ENCODE measurements around the gene ARHGAP21. TPM values are rescaled to one million over a fixed set of nuclear protein-coding genes. Genes with fewer than 3 reads are reported as not detected.

Gene ARHGAP21
- total RNA-seq, 2 experiments from 2014 or later = 18.8 to 19.8 TPM

DNA sequence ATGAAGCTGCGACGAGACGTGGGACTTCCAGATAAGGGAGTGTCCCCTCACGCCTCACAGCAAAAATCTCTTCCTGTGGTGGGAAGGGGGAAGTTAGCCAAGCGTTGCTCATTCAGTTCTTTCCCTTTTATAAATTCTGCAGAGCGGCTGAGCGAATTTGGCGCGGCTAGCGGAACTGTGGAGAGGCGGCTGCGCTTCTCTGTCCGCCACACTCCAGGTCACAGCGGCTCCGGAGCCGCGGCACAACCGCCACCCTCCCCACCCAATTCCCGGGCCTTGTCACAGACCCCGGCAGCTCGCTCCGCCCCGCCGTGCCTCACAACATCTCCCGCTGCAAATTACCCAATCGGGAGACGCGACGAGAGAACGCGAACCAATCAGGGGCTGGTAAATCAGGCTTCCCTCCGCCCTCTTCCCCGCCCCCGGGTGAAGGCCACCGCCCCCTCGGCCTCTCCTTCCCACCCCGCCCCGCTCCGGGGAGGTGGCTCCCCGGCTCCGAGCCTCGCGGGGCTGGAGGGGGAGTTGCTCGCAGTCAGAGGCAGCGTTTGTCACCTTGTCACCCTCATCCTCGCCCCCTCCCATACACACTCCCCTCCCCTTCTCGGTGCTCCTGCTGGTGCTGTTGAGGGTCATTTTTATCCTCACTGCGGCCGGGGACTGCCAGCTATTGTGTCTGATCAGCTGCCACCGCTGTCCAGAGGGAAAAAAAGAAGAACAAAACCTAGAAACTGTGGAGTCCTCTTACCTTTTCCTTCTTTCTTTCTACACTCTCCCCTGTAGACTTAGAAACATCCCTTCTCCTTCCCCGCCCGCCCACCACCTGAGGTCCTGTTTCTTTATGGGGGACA, 918 bp upstream of the ARHGAP21 start:
- ATAC-seq (peak; percentile 91), DNase-seq (peak; percentile 97)
- intact Hi-C loops (cut with micrococcal nuclease) = loop anchor here (5.0 to 10.0 kb wide), 2 partner anchors 82 to 290 kb away; partner anchors contain the start of genes ENKUR and THNSL1
- TF ChIP-seq, protein P1, sequence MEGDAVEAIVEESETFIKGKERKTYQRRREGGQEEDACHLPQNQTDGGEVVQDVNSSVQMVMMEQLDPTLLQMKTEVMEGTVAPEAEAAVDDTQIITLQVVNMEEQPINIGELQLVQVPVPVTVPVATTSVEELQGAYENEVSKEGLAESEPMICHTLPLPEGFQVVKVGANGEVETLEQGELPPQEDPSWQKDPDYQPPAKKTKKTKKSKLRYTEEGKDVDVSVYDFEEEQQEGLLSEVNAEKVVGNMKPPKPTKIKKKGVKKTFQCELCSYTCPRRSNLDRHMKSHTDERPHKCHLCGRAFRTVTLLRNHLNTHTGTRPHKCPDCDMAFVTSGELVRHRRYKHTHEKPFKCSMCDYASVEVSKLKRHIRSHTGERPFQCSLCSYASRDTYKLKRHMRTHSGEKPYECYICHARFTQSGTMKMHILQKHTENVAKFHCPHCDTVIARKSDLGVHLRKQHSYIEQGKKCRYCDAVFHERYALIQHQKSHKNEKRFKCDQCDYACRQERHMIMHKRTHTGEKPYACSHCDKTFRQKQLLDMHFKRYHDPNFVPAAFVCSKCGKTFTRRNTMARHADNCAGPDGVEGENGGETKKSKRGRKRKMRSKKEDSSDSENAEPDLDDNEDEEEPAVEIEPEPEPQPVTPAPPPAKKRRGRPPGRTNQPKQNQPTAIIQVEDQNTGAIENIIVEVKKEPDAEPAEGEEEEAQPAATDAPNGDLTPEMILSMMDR (IDR thresholded peaks at IDR 0.05) = no peak
- ChIA-PET CTCF (interaction anchor here (0.7 to 1.5 kb wide), 4 partner anchors 14 to 356 kb away, joined by 3 to 4 read pairs (median 3); no protein-coding TSS in a partner anchor), POLR2A (interaction anchor here (1.8 kb wide), 1 partner anchor 171 kb away, joined by 5 read pairs; no protein-coding TSS in a partner anchor)
- Mint-ChIP-seq H3K36me3 (ENCODE audit: low read depth) (peaks cover 2% of the 10 kb centered on the region), H3K4me3 (peak overlapping the region; percentile 87), H3K27ac (peak overlapping the region; percentile 91), H3K9me3 (no peaks in the 10 kb centered on the region), H3K4me1 (ENCODE audit: low read depth) (peaks cover 25% of the 10 kb centered on the region), H3K27me3 (no peaks in the 10 kb centered on the region)

- H3K36me3 Mint-ChIP-seq (ENCODE audit: low read depth) = peaks cover 2% of the 10 kb centered on the region
- peak overlapping the region; percentile 52 for H3K4me3 Mint-ChIP-seq
- no peaks in the 10 kb centered on the region for H3K9me3 Mint-ChIP-seq
- intact Hi-C loops (cut with micrococcal nuclease) = loop anchor here (5.0 to 10.0 kb wide), 2 partner anchors 81 to 291 kb away; partner anchors contain the start of genes ENKUR and THNSL1
- H3K27me3 Mint-ChIP-seq = no peaks in the 10 kb centered on the region
- TF ChIP-seq, protein P1 (IDR thresholded peaks at IDR 0.05) = no peak
- H3K4me1 Mint-ChIP-seq (ENCODE audit: low read depth) = peaks cover 27% of the 10 kb centered on the region
- no peak overlapping the region for H3K27ac Mint-ChIP-seq
- POLR2A ChIA-PET = interaction anchor here (0.6 to 1.9 kb wide), 4 partner anchors 143 to 293 kb away, joined by 3 to 8 read pairs (median 4); partner anchors contain the start of genes ENKUR and THNSL1
- CTCF ChIA-PET = interaction anchor here (0.6 to 1.5 kb wide), 4 partner anchors 13 to 105 kb away, joined by 3 read pairs; no protein-coding TSS in a partner anchor
- ATAC-seq = peak; percentile 1
- peak; percentile 31 for DNase-seq
These were observed 300 bp downstream of the ARHGAP21 start for GRCh38 chr10:24723386-24723787.

DNA sequence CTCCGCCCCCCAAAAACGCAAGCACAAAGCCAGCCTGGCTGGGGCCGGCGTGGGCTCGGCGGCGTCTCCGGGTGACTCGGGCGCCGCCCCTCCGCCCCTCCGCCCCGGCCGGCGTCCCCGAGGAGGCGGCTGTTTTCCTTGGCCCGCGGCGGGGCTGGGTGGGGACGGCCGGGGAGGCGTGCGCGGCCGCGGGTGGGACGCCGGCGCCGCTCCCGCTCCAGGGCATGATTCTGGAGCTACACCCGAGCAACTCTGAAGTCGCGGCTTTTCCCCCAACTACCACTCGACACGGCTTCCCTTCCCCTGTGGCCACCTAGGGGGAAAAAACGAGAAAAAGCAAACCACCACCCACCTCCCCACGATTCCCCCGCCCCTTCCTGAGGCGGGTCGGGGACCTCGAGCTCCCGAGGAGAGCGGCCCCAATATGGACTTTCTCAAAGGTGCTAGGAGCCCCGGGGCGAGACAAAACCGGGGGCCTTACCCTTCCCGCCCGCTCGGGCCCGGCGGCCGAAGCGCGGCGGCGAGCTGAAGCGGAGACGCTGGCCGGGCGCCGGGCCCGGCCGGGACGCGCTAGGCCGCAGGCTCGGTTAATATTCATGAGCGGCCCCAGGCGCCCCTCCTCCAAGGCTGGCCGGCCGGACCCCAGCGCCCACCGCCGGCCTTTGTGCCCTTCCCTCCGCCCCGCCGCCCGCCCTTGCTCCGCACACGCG, 856 bp downstream of the ARHGAP21 start:
- DNase-seq (peak; percentile 58), ATAC-seq (peak; percentile 8)
- intact Hi-C loops (cut with micrococcal nuclease) = loop anchor here (5.0 to 10.0 kb wide), 2 partner anchors 81 to 292 kb away; partner anchors contain the start of genes ENKUR and THNSL1
- peaks cover 2% of the 10 kb centered on the region for H3K36me3 Mint-ChIP-seq (ENCODE audit: low read depth)
- POLR2A ChIA-PET = interaction anchor here (0.6 to 1.9 kb wide), 4 partner anchors 144 to 294 kb away, joined by 3 to 8 read pairs (median 4); partner anchors contain the start of genes ENKUR and THNSL1
- peaks cover 26% of the 10 kb centered on the region for H3K4me1 Mint-ChIP-seq (ENCODE audit: low read depth)
- TF ChIP-seq, protein P1 (IDR thresholded peaks at IDR 0.05) = no peak
- H3K27ac Mint-ChIP-seq = peak overlapping the region; percentile 85
- no peaks in the 10 kb centered on the region for H3K27me3 Mint-ChIP-seq
- CTCF ChIA-PET = interaction anchor here (1.3 kb wide), 1 partner anchor 104 kb away, joined by 3 read pairs; no protein-coding TSS in a partner anchor
- H3K4me3 Mint-ChIP-seq = peak overlapping the region; percentile 76
- H3K9me3 Mint-ChIP-seq = no peaks in the 10 kb centered on the region

- ATAC-seq = no peak
- Mint-ChIP-seq H3K36me3 (ENCODE audit: low read depth) (peaks cover 2% of the 10 kb centered on the region), H3K27ac (peak overlapping the region; percentile 77), H3K27me3 (no peaks in the 10 kb centered on the region), H3K4me1 (ENCODE audit: low read depth) (peaks cover 25% of the 10 kb centered on the region), H3K9me3 (no peaks in the 10 kb centered on the region), H3K4me3 (peak overlapping the region; percentile 76)
- peak; percentile 40 for DNase-seq
- CTCF ChIA-PET = no interaction called here
- intact Hi-C loops (cut with micrococcal nuclease) = loop anchor here (5.0 to 10.0 kb wide), 2 partner anchors 80 to 293 kb away; partner anchors contain the start of genes ENKUR and THNSL1
- POLR2A ChIA-PET = interaction anchor here (0.8 to 1.9 kb wide), 2 partner anchors 230 to 294 kb away, joined by 3 to 8 read pairs; partner anchors contain the start of genes ENKUR and THNSL1
- TF ChIP-seq, protein P1 (IDR thresholded peaks at IDR 0.05) = no peak
These were observed 1.5 kb downstream of the ARHGAP21 start for GRCh38 chr10:24722131-24722675.
